ENCODE results near the gene TRIM46. TPM values are rescaled to one million over a fixed set of nuclear protein-coding genes. Genes with fewer than 3 reads are reported as not detected.
"Not testable (repeated sequence)": the region's sequence is repeated elsewhere in the genome, so short reads cannot be mapped to it uniquely, and the experiment has no call there.

TRIM46 gene
- total and polyA plus RNA-seq, 2 donors from 2014 or later: 0.28 to 2.1 TPM

DNA sequence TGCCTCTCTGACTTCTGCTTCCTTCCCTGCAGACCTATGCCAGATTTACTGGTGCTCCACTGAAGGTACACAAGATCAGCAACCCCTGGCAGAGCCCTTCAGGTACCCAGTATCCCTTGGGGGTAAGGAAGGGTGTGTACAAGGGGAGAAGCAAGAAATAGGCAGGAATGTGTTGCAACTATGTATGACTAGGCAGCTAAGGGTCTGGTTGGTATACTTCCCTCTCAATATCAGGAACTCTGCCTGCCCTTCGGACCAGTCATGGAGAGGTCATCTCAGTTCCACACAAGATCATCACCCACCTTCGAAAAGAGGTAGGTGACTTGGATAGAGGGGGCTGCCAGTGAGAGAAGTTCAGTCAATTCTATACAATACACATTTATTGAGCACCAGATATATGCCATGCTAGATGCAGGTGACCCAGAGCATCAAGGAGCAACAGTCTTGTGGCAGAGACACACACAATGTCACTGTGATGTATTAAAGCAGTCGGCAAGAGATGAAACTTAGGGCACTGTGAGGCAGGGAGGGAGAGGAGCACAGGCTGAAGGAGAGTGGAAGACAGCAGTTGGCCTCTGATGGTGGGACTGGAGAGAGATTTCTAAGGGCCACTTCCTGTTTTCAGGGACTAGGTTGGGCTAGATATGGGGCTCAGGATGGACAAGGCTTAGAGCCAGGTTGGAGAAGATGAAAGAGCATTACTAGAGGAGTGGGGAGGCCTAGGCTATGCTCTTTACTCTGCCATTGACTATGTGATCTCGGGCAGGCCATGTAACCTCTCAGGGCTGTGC lies 36.9 kb downstream of the TRIM46 start:
- peak in 1 of 5 donors; percentile 8 for DNase-seq
- TF ChIP-seq, protein P1, sequence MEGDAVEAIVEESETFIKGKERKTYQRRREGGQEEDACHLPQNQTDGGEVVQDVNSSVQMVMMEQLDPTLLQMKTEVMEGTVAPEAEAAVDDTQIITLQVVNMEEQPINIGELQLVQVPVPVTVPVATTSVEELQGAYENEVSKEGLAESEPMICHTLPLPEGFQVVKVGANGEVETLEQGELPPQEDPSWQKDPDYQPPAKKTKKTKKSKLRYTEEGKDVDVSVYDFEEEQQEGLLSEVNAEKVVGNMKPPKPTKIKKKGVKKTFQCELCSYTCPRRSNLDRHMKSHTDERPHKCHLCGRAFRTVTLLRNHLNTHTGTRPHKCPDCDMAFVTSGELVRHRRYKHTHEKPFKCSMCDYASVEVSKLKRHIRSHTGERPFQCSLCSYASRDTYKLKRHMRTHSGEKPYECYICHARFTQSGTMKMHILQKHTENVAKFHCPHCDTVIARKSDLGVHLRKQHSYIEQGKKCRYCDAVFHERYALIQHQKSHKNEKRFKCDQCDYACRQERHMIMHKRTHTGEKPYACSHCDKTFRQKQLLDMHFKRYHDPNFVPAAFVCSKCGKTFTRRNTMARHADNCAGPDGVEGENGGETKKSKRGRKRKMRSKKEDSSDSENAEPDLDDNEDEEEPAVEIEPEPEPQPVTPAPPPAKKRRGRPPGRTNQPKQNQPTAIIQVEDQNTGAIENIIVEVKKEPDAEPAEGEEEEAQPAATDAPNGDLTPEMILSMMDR (IDR thresholded peaks at IDR 0.05; ENCODE audit: borderline replicate concordance, extremely low read depth, insufficient read depth): no peak
- no peak for FAIRE-seq
- H3K27ac ChIP-seq (ENCODE audit: low read depth in 2 of 2, low read length in 2 of 2): no peak overlapping the region
- H3K4me1 ChIP-seq (ENCODE audit: control insufficient read depth in 2 of 3, insufficient read depth in 2 of 3, low read depth in 1 of 3, low read length in 3 of 3): peaks cover 0 to 13% (median 9%) of the 10 kb centered on the region in 3 donors
- peak overlapping the region in 1 of 3 donors; percentile 99 for H3K9ac ChIP-seq (ENCODE audit: low read length in 3 of 3)
- H3K36me3 ChIP-seq (ENCODE audit: control insufficient read depth in 2 of 3, insufficient read depth in 3 of 3, low read length in 3 of 3): peaks cover under 1 to 5% (median 2%) of the 10 kb centered on the region in 3 donors
- H3K27me3 ChIP-seq (ENCODE audit: control insufficient read depth, insufficient read depth, low read length): no peaks in the 10 kb centered on the region
- intact Hi-C loops (cut with DNase I): no loop called here
- H3K4me3 ChIP-seq (ENCODE audit: low read length in 3 of 3): no peak overlapping the region
- no peaks in the 10 kb centered on the region for H3K9me3 ChIP-seq (ENCODE audit: control insufficient read depth in 2 of 3, insufficient read depth in 1 of 3, low read length in 3 of 3)

DNA sequence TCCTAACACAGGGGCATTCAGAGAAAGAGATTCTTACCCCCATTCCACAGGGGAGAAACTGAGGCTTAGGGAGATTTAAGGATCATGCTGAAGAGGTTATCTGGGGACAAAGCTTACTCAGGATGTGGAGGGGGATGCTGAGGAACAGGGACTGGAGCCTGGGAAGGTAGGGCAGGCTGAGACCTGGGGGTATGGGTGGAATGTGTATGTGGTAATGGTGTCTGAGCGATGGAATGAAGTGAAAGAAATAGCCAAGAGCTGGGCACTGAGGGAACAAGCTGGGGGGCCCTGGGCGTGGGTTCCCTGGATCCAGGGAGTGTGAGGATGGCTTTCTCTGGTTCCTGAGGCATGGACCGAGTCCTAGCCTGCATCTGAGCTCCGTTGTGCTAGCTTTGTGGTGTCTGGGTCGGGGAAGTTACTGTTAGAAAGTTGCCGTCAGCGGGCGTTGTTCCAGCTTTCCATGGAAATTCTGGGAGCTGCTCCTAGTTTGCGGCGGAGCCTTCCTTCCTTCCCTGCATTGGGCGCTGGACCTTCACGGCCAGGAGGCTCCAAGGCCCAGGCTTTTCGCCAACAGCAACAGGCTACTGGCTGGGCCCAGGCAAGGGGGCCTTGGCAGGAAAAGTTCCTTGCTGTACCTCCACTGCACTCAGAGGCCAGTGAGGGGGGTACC lies 37.9 kb downstream of the TRIM46 start:
- intact Hi-C loops (cut with DNase I); H3K36me3 ChIP-seq (ENCODE audit: control insufficient read depth in 2 of 3, insufficient read depth in 3 of 3, low read length in 3 of 3); H3K27ac ChIP-seq (ENCODE audit: low read depth in 2 of 2, low read length in 2 of 2); H3K4me3 ChIP-seq (ENCODE audit: low read length in 3 of 3); H3K9me3 ChIP-seq (ENCODE audit: control insufficient read depth in 2 of 3, insufficient read depth in 1 of 3, low read length in 3 of 3); H3K27me3 ChIP-seq (ENCODE audit: control insufficient read depth, insufficient read depth, low read length); H3K9ac ChIP-seq (ENCODE audit: low read length in 3 of 3); FAIRE-seq: not testable (repeated sequence)
- H3K4me1 ChIP-seq (ENCODE audit: control insufficient read depth in 2 of 3, insufficient read depth in 2 of 3, low read depth in 1 of 3, low read length in 3 of 3): peaks cover 0 to 13% (median 9%) of the 10 kb centered on the region in 3 donors
- peak in 1 of 5 donors; percentile 56 for DNase-seq

DNA sequence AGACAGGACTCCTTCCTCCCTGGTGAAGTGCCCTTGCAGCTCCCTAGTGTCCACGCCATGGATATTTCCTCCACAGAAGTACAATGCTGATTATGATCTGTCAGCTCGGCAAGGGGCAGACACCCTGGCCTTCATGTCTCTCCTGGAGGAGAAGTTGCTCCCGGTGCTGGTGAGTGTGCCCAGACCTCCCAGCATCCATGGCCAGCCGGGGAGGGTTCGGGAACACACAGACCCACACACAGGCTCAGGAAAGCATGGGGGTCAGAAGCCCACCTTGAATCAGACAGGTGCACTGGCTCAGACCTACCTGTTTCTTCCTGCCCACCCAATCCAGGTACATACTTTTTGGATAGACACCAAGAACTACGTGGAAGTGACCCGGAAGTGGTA lies 38.4 kb downstream of the TRIM46 start:
- peak in 1 of 5 donors; percentile 49 for DNase-seq
- H3K9ac ChIP-seq (ENCODE audit: low read length in 3 of 3); H3K9me3 ChIP-seq (ENCODE audit: control insufficient read depth in 2 of 3, insufficient read depth in 1 of 3, low read length in 3 of 3); FAIRE-seq; H3K4me3 ChIP-seq (ENCODE audit: low read length in 3 of 3); H3K27ac ChIP-seq (ENCODE audit: low read depth in 2 of 2, low read length in 2 of 2); H3K27me3 ChIP-seq (ENCODE audit: control insufficient read depth, insufficient read depth, low read length); intact Hi-C loops (cut with DNase I); H3K36me3 ChIP-seq (ENCODE audit: control insufficient read depth in 2 of 3, insufficient read depth in 3 of 3, low read length in 3 of 3): not testable (repeated sequence)
- H3K4me1 ChIP-seq (ENCODE audit: control insufficient read depth in 2 of 3, insufficient read depth in 2 of 3, low read depth in 1 of 3, low read length in 3 of 3): peaks cover 0 to 11% (median 9%) of the 10 kb centered on the region in 3 donors

DNA sequence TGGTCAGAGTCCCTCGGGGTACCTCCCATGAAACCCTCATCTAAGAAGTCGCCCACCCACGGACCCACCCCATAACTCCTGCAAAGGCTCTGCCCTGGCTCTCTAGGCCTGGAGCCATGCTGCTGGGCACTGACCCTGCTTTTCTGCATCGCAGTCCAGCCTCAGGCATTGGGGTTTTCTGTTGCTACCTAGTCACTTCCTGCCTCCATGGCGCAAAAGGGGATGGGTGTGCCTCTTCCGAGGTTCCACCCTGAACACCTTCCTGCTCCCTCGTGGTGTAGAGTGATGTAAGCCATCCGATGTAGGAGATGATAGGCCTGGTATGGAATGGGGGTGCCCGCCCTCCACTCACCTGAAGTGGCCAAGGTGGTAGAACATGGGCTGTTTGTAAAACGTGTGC lies 41.1 kb downstream of the TRIM46 start:
- H3K36me3 ChIP-seq (ENCODE audit: control insufficient read depth in 2 of 3, insufficient read depth in 3 of 3, low read length in 3 of 3); H3K27me3 ChIP-seq (ENCODE audit: control insufficient read depth, insufficient read depth, low read length); H3K27ac ChIP-seq (ENCODE audit: low read depth in 2 of 2, low read length in 2 of 2); H3K9me3 ChIP-seq (ENCODE audit: control insufficient read depth in 2 of 3, insufficient read depth in 1 of 3, low read length in 3 of 3); FAIRE-seq; H3K4me3 ChIP-seq (ENCODE audit: low read length in 3 of 3); H3K9ac ChIP-seq (ENCODE audit: low read length in 3 of 3); H3K4me1 ChIP-seq (ENCODE audit: control insufficient read depth in 2 of 3, insufficient read depth in 2 of 3, low read depth in 1 of 3, low read length in 3 of 3); intact Hi-C loops (cut with DNase I); DNase-seq: not testable (repeated sequence)
